WTC11 (cell line): ENCODE results near the gene ABHD15.

Experiments used
- CREM ChIP-seq: sonication (generic); formaldehyde crosslinking; IDR thresholded peaks from 2 replicates; pipeline ENCODE4 v1.8.1; 2022; ENCODE audit warnings: mild to moderate bottlenecking, missing genetic modification reagents, moderate library complexity
- ELF4 ChIP-seq: sonication (generic); formaldehyde crosslinking; IDR thresholded peaks from 2 replicates; pipeline ENCODE4 v1.8.1; 2022; ENCODE audit warnings: low read depth, mild to moderate bottlenecking, moderate library complexity, missing genetic modification reagents
- JUN ChIP-seq: sonication (generic); formaldehyde crosslinking; IDR thresholded peaks from 2 replicates; pipeline ENCODE4 v1.8.0; 2023; ENCODE audit warnings: mild to moderate bottlenecking, missing genetic modification reagents
- KAT7 ChIP-seq: sonication (generic); formaldehyde crosslinking; IDR thresholded peaks from 2 replicates; pipeline ENCODE4 v1.8.1; 2023; ENCODE audit warnings: missing genetic modification reagents, mild to moderate bottlenecking, borderline replicate concordance
- NFYB ChIP-seq: sonication (generic); formaldehyde crosslinking; conservative IDR thresholded peaks from 2 replicates; pipeline ENCODE4 v1.8.0; 2022; ENCODE audit warnings: low read depth, missing genetic modification reagents
- NR2C2 ChIP-seq: sonication (generic); formaldehyde crosslinking; IDR thresholded peaks from 2 replicates; pipeline ENCODE4 v1.8.0; 2022; ENCODE audit warnings: mild to moderate bottlenecking, missing genetic modification reagents
- ZNF232 ChIP-seq: sonication (generic); formaldehyde crosslinking; IDR thresholded peaks from 2 replicates; pipeline ENCODE4 v1.8.0; 2022; ENCODE audit warnings: mild to moderate bottlenecking, missing genetic modification reagents
- TF ChIP-seq, protein P1 (sequence below): fragments of 200-600 bp; IDR thresholded peaks from 2 replicates; pipeline ENCODE4 v1.8.0; 2022; ENCODE audit warnings: antibody characterized with exemption
- TF ChIP-seq, protein P2 (sequence below): sonication (generic); formaldehyde crosslinking; IDR thresholded peaks from 2 replicates; pipeline ENCODE4 v1.8.1; 2023; ENCODE audit warnings: mild to moderate bottlenecking, missing genetic modification reagents, borderline replicate concordance
- TF ChIP-seq, protein P3 (sequence below): sonication (generic); formaldehyde crosslinking; IDR thresholded peaks from 2 replicates; pipeline ENCODE4 v1.8.1; 2022; ENCODE audit warnings: mild to moderate bottlenecking, moderate library complexity, missing genetic modification reagents
- TF ChIP-seq, protein P4 (sequence below): sonication (generic); formaldehyde crosslinking; conservative IDR thresholded peaks from 2 replicates; pipeline ENCODE4 v1.8.1; 2023; ENCODE audit warnings: mild to moderate bottlenecking, low read depth, missing genetic modification reagents, moderate library complexity
- TF ChIP-seq, protein P5 (sequence below): sonication (generic); formaldehyde crosslinking; IDR thresholded peaks from 2 replicates; pipeline ENCODE4 v1.8.1; 2022; ENCODE audit warnings: low read depth, missing genetic modification reagents, borderline replicate concordance
- TF ChIP-seq, protein P6 (sequence below): sonication (generic); formaldehyde crosslinking; IDR thresholded peaks from 2 replicates; pipeline ENCODE4 v1.8.1; 2023; ENCODE audit warnings: mild to moderate bottlenecking, moderate library complexity, missing genetic modification reagents

DNA sequence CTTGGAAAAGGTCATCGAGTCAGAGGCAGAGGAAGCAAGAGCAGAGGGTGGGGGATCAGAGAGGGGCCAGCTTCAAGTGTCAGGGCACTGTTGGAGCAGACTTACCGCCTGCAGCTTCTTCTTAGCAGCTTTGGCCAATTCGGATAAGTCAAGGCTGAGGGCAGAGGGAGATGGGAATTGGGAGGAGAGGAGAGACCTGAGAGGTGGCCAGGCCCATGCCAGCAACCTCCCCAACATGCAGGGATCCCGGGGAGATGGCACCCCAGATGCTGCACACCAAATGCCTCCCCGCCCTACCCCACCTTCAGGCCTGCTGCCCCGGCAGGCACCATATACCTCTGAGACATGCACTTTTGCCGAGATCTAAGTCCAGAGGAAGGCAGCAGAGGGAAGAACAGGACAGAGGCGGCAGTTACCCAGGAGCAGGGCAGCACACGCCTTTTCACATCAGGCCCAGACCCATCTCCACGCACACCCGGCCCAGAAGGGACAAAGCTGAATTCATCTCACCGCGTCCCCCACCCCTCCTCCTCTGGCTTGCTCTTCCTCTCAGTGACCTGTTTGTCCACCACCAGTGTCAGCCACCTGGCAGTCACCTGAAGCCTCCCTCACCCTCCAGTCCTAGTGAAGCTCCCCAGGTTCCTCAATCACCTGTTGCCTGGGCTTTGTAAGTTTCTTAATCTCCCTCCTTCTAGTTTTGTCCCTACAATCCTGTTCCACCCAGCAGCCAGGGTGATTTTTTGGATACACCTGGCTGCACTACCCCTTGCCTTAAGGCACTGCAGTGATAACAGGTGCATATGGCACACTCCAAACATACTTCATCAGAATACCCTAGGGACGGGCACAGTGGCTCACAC is 12.0 kb upstream of the ABHD15 start:
- TF ChIP-seq, protein P1, sequence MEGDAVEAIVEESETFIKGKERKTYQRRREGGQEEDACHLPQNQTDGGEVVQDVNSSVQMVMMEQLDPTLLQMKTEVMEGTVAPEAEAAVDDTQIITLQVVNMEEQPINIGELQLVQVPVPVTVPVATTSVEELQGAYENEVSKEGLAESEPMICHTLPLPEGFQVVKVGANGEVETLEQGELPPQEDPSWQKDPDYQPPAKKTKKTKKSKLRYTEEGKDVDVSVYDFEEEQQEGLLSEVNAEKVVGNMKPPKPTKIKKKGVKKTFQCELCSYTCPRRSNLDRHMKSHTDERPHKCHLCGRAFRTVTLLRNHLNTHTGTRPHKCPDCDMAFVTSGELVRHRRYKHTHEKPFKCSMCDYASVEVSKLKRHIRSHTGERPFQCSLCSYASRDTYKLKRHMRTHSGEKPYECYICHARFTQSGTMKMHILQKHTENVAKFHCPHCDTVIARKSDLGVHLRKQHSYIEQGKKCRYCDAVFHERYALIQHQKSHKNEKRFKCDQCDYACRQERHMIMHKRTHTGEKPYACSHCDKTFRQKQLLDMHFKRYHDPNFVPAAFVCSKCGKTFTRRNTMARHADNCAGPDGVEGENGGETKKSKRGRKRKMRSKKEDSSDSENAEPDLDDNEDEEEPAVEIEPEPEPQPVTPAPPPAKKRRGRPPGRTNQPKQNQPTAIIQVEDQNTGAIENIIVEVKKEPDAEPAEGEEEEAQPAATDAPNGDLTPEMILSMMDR = no peak
- no peak for TF ChIP-seq NFYB (CRISPR knock-in tag)
- no peak for TF ChIP-seq ELF4 (CRISPR knock-in tag)
- TF ChIP-seq, protein P2, sequence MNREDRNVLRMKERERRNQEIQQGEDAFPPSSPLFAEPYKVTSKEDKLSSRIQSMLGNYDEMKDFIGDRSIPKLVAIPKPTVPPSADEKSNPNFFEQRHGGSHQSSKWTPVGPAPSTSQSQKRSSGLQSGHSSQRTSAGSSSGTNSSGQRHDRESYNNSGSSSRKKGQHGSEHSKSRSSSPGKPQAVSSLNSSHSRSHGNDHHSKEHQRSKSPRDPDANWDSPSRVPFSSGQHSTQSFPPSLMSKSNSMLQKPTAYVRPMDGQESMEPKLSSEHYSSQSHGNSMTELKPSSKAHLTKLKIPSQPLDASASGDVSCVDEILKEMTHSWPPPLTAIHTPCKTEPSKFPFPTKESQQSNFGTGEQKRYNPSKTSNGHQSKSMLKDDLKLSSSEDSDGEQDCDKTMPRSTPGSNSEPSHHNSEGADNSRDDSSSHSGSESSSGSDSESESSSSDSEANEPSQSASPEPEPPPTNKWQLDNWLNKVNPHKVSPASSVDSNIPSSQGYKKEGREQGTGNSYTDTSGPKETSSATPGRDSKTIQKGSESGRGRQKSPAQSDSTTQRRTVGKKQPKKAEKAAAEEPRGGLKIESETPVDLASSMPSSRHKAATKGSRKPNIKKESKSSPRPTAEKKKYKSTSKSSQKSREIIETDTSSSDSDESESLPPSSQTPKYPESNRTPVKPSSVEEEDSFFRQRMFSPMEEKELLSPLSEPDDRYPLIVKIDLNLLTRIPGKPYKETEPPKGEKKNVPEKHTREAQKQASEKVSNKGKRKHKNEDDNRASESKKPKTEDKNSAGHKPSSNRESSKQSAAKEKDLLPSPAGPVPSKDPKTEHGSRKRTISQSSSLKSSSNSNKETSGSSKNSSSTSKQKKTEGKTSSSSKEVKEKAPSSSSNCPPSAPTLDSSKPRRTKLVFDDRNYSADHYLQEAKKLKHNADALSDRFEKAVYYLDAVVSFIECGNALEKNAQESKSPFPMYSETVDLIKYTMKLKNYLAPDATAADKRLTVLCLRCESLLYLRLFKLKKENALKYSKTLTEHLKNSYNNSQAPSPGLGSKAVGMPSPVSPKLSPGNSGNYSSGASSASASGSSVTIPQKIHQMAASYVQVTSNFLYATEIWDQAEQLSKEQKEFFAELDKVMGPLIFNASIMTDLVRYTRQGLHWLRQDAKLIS (CRISPR knock-in tag) = no peak
- TF ChIP-seq, protein P3, sequence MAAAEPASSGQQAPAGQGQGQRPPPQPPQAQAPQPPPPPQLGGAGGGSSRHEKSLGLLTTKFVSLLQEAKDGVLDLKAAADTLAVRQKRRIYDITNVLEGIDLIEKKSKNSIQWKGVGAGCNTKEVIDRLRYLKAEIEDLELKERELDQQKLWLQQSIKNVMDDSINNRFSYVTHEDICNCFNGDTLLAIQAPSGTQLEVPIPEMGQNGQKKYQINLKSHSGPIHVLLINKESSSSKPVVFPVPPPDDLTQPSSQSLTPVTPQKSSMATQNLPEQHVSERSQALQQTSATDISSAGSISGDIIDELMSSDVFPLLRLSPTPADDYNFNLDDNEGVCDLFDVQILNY (CRISPR knock-in tag) = no peak
- TF ChIP-seq ZNF232 (CRISPR knock-in tag) = no peak
- no peak for TF ChIP-seq NR2C2
- TF ChIP-seq, protein P4, sequence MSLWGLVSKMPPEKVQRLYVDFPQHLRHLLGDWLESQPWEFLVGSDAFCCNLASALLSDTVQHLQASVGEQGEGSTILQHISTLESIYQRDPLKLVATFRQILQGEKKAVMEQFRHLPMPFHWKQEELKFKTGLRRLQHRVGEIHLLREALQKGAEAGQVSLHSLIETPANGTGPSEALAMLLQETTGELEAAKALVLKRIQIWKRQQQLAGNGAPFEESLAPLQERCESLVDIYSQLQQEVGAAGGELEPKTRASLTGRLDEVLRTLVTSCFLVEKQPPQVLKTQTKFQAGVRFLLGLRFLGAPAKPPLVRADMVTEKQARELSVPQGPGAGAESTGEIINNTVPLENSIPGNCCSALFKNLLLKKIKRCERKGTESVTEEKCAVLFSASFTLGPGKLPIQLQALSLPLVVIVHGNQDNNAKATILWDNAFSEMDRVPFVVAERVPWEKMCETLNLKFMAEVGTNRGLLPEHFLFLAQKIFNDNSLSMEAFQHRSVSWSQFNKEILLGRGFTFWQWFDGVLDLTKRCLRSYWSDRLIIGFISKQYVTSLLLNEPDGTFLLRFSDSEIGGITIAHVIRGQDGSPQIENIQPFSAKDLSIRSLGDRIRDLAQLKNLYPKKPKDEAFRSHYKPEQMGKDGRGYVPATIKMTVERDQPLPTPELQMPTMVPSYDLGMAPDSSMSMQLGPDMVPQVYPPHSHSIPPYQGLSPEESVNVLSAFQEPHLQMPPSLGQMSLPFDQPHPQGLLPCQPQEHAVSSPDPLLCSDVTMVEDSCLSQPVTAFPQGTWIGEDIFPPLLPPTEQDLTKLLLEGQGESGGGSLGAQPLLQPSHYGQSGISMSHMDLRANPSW (CRISPR knock-in tag) = no peak
- TF ChIP-seq, protein P5, sequence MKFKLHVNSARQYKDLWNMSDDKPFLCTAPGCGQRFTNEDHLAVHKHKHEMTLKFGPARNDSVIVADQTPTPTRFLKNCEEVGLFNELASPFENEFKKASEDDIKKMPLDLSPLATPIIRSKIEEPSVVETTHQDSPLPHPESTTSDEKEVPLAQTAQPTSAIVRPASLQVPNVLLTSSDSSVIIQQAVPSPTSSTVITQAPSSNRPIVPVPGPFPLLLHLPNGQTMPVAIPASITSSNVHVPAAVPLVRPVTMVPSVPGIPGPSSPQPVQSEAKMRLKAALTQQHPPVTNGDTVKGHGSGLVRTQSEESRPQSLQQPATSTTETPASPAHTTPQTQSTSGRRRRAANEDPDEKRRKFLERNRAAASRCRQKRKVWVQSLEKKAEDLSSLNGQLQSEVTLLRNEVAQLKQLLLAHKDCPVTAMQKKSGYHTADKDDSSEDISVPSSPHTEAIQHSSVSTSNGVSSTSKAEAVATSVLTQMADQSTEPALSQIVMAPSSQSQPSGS = no peak
- TF ChIP-seq, protein P6, sequence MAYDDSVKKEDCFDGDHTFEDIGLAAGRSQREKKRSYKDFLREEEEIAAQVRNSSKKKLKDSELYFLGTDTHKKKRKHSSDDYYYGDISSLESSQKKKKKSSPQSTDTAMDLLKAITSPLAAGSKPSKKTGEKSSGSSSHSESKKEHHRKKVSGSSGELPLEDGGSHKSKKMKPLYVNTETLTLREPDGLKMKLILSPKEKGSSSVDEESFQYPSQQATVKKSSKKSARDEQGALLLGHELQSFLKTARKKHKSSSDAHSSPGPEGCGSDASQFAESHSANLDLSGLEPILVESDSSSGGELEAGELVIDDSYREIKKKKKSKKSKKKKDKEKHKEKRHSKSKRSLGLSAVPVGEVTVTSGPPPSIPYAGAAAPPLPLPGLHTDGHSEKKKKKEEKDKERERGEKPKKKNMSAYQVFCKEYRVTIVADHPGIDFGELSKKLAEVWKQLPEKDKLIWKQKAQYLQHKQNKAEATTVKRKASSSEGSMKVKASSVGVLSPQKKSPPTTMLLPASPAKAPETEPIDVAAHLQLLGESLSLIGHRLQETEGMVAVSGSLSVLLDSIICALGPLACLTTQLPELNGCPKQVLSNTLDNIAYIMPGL (CRISPR knock-in tag) = no peak
- TF ChIP-seq KAT7 (CRISPR knock-in tag) = no peak
- no peak for TF ChIP-seq JUN (CRISPR knock-in tag)
- no peak for TF ChIP-seq CREM (CRISPR knock-in tag)
